Measurements from ENCODE around the gene SEC23A. TPM values are rescaled to one million over a fixed set of nuclear protein-coding genes. Genes with fewer than 3 reads are reported as not detected.
"Not testable (repeated sequence)": the region's sequence is repeated elsewhere in the genome, so short reads cannot be mapped to it uniquely, and the experiment has no call there.

The SEC23A gene
- total RNA-seq, 1 donor, result 298 TPM

GRCh38 chr14:39029789-39030188 lies 73.2 kb downstream of the SEC23A start:
- H3K4me3 ChIP-seq (ENCODE audit: low read depth, low read length), result no peak overlapping the region
- no peak for TF ChIP-seq CTCF (IDR thresholded peaks at IDR 0.05; ENCODE audit: insufficient read depth, low read length)
- no peak for DNase-seq (ENCODE audit: low read depth)

DNA sequence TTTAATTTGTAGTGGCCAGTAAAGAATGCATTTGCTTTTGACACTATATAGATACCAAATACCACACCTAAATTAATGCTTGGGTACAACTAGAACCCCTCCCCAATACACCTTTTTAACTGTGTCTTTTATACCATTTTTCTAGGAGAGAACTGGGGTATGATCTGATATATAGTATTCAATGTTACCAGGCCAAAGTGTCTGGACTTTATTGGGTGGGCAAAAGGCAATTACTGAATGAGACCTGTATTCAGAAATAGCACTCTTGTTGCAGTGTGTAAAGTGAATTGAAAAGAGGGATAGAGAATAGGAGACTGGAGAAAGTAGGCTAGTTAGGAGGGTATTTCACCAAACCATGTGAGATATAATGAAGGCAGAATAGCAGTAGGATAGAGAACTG lies 74.4 kb downstream of the SEC23A start:
- TF ChIP-seq CTCF (IDR thresholded peaks at IDR 0.05; ENCODE audit: insufficient read depth, low read length), result no peak
- DNase-seq (ENCODE audit: low read depth), result no peak
- no peak overlapping the region for H3K4me3 ChIP-seq (ENCODE audit: low read depth, low read length)

DNA sequence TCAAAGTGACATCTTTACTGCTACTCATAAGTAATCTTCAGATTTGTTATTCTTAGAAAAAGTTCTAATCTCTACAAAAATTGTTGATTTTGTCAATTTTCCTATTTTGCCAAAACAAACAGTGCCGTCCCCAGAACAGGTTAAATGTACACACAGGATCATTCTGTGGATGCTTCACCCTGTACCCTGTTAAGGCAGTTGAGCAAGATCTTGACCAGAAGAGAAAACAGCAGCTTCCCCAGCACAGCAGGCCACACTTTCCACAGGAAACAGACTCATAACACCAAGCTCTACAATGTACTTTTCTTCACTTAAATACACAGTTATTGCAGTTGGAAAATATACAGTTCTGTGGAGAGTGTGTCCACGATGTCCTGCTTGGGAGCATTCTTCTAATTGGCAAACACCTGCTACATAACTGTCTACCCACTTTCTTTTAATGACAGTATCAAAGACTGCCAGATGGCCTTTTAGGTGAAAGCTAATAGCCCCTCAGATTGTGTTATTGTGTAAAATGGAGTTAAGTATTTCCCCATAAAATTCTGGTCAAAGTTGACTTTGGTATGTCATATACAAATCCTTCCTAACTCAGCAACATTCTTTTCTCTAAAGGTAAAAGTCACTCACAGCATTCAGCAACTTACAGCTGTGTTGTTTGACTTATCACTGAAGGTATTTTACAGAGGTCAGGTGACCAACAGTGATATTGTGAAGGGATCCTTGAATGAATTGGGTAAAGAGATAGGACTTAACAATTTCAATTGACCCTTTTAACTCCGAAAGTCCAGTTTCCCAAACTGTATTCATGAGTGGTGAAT lies 77.0 kb downstream of the SEC23A start:
- no peak for DNase-seq (ENCODE audit: low read depth)
- TF ChIP-seq CTCF (IDR thresholded peaks at IDR 0.05; ENCODE audit: insufficient read depth, low read length), result no peak
- H3K4me3 ChIP-seq (ENCODE audit: low read depth, low read length), result no peak overlapping the region

DNA sequence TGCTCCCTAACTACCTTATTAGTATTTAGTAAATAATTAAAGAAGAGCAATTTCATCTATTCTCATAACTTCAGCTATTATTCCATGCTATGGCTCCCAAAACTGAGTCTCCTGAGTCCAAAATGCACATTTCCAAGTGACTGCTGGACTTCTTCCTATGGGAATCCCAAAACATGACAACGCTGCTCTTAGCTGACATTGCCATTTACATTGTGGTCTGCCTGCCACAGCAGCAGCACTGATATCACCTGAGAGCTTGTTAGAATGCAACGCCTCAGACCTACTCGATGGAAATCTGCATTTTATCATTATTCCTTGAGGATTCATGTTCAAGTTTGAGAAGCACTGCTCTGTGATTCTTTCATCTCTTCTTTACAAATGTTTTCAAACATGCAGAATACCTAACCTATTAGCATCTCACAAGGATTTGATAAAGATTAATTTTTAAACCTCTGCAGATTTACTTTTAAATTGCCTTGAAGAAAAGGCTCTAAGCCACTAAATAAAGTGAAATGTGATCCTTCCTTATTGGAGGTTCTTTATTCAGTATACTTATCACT lies 77.7 kb downstream of the SEC23A start:
- no peak overlapping the region for H3K4me3 ChIP-seq (ENCODE audit: low read depth, low read length)
- DNase-seq (ENCODE audit: low read depth), result no peak
- TF ChIP-seq CTCF (IDR thresholded peaks at IDR 0.05; ENCODE audit: insufficient read depth, low read length), result no peak

GRCh38 chr14:39023939-39024871 lies 78.8 kb downstream of the SEC23A start:
- no peak overlapping the region for H3K4me3 ChIP-seq (ENCODE audit: low read depth, low read length)
- DNase-seq (ENCODE audit: low read depth), result no peak
- no peak for TF ChIP-seq CTCF (IDR thresholded peaks at IDR 0.05; ENCODE audit: insufficient read depth, low read length)

DNA sequence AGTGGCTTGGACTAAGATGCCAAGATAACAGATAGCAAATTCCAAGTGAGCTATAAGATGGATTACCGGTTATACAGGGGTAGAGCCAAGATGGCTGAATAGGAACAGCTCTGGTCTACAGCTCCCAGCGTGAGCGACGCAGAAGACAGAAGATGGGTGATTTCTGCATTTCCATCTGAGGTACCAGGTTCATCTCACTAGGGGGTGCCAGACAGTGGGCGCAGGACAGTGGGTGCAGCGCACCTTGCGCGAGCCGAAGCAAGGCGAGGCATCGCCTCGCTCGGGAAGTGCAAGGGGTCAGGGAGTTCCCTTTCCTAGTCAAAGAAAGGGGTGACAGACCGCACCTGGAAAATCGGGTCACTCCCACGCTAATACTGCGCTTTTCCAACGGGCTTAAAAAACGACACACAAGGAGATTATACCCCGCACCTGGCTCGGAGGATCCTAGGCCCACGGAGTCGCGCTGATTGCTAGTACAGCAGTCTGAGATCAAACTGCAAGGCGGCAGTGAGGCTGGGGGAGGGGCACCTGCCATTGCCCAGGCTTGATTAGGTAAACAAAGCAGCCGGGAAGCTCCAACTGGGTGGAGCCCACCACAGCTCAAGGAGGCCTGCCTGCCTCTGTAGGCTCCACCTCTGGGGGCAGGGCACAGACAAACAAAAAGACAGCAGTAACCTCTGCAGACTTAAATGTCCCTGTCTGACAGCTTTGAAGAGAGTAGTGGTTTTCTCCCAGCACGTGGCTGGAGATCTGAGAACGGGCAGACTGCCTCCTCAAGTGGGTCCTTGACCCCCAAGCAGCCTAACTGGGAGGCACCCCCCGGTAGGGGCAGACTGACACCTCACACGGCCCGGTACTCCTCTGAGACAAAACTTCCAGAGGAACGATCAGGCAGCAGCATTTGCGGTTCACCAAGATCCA lies 85.7 kb downstream of the SEC23A start:
- DNase-seq (ENCODE audit: low read depth); H3K4me3 ChIP-seq (ENCODE audit: low read depth, low read length): not testable (repeated sequence)
